Measurements from ENCODE around the gene ADGRA1. TPM values are rescaled to one million over a fixed set of nuclear protein-coding genes. Genes with fewer than 3 reads are reported as not detected.
A peak's percentile ranks its signal among the peaks of the same experiment; 100 is the strongest.

The ADGRA1 gene
- 1 to 10 TPM in 1 of 6 donors, under 1 TPM in 4, not detected in 1; 0.30 to 1.0 (median 0.39) TPM for total RNA-seq

GRCh38 chr10:133087679-133088178, at the start of gene ADGRA1:
ADGRA1 (plus strand) TSS chr10:133087924; CDS start chr10:133088910, 986 bp downstream.
- TF ChIP-seq POLR2AphosphoS5 (IDR thresholded peaks at IDR 0.05) (no peak), EP300 (IDR thresholded peaks at IDR 0.05) (no peak), POLR2A (IDR thresholded peaks at IDR 0.05) (no peak)
- TF ChIP-seq, protein P1, sequence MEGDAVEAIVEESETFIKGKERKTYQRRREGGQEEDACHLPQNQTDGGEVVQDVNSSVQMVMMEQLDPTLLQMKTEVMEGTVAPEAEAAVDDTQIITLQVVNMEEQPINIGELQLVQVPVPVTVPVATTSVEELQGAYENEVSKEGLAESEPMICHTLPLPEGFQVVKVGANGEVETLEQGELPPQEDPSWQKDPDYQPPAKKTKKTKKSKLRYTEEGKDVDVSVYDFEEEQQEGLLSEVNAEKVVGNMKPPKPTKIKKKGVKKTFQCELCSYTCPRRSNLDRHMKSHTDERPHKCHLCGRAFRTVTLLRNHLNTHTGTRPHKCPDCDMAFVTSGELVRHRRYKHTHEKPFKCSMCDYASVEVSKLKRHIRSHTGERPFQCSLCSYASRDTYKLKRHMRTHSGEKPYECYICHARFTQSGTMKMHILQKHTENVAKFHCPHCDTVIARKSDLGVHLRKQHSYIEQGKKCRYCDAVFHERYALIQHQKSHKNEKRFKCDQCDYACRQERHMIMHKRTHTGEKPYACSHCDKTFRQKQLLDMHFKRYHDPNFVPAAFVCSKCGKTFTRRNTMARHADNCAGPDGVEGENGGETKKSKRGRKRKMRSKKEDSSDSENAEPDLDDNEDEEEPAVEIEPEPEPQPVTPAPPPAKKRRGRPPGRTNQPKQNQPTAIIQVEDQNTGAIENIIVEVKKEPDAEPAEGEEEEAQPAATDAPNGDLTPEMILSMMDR (IDR thresholded peaks at IDR 0.05): no peak
- WGBS, 2 donors: 2 to 11% methylated on average over 13 to 32 of the region's 72 CpGs

GRCh38 chr10:133038036-133038823, 49.5 kb upstream of the ADGRA1 start:
- Histone ChIP-seq H3K27me3 (peaks cover 0 to 13% (median 4%) of the 10 kb centered on the region in 4 donors), H3K4me3 (no peak overlapping the region), H3K27ac (no peak overlapping the region), H3K36me3 (no peaks in the 10 kb centered on the region), H3K9me3 (no peaks in the 10 kb centered on the region), H3K4me1 (no peaks in the 10 kb centered on the region)
- ATAC-seq (ENCODE audit: low FRiP score in 2 of 2) (no peak), DNase-seq (peak in 1 of 2 donors; percentile 58)
- TF ChIP-seq POLR2A (IDR thresholded peaks at IDR 0.05) (no peak), POLR2AphosphoS5 (IDR thresholded peaks at IDR 0.05) (no peak)
- 70 to 74% methylated on average over 21 to 28 of the region's 28 CpGs for WGBS, 2 donors

More at GRCh38 chr10:133087679-133088178, at the start of gene ADGRA1:
- H3K36me3 ChIP-seq: no peaks in the 10 kb centered on the region
- H3K4me1 ChIP-seq: peaks cover 0 to 15% (median 3%) of the 10 kb centered on the region in 4 donors
- DNase-seq (peak in 1 of 2 donors; percentile 81), ATAC-seq (ENCODE audit: low FRiP score in 2 of 2) (no peak)
- H3K4me3 ChIP-seq: peak within 1 kb of the TSS in 2 of 4 donors; percentile 6 to 17
- H3K27ac ChIP-seq: no peak within 1 kb of the TSS
- no peaks in the 10 kb centered on the region for H3K9me3 ChIP-seq
- peaks cover 0 to 51% (median 19%) of the 10 kb centered on the region in 4 donors for H3K27me3 ChIP-seq

DNA sequence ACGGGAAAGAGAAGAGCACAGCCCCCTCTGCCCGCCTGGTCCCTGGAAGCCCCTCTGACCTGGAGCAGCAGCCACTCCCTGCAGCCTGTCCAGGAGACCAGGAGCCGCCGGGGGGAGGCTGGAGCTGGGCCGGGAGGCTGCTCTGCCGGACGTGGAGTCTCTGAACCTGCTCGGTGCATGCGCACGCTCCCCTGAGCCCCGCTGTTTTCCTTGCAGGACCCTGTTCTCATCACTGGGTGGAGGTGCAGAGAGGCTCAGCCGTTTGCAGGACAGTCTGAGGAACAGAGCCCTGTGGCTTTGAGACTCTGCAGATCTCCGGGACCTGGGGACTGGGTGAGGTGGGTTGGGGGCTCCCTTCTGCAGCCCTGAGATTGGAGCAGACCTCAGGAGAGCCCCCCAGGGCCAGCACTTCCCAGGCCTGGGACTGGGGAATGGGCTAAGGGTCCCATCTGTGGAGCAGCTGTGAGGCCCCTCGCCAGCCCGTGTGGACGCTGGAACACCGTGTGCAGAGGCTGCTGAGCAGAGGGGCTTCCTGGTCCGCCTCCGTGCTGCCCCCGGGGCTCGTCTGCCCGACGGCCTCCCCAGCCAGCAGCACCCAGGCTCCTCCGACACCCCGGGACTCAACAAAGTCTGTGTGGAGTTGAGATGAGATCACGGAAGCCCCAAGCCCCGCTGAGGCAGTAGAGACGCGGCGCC, 48.5 kb upstream of the ADGRA1 start:
- Histone ChIP-seq H3K9me3 (no peaks in the 10 kb centered on the region), H3K36me3 (no peaks in the 10 kb centered on the region), H3K4me1 (no peaks in the 10 kb centered on the region), H3K27me3 (peaks cover 0 to 13% (median 4%) of the 10 kb centered on the region in 4 donors), H3K27ac (no peak overlapping the region), H3K4me3 (no peak overlapping the region)
- no peak for ATAC-seq (ENCODE audit: low FRiP score in 2 of 2)
- DNase-seq: peak in 1 of 2 donors; percentile 63
- TF ChIP-seq, protein P1 (IDR thresholded peaks at IDR 0.05): no peak
- TF ChIP-seq EP300 (IDR thresholded peaks at IDR 0.05) (no peak), POLR2AphosphoS5 (IDR thresholded peaks at IDR 0.05) (no peak), POLR2A (IDR thresholded peaks at IDR 0.05) (no peak)
- WGBS, 2 donors: 47% methylated on average over 27 of the region's 30 CpGs; no CpG with 5 or more reads in 1 of the 2 donors

GRCh38 chr10:133039803-133040165, 47.9 kb upstream of the ADGRA1 start:
- no peaks in the 10 kb centered on the region for H3K4me1 ChIP-seq
- H3K36me3 ChIP-seq: no peaks in the 10 kb centered on the region
- no peak for ATAC-seq (ENCODE audit: low FRiP score in 2 of 2)
- H3K4me3 ChIP-seq: no peak overlapping the region
- peaks cover 0 to 13% (median 4%) of the 10 kb centered on the region in 4 donors for H3K27me3 ChIP-seq
- H3K27ac ChIP-seq: no peak overlapping the region
- no peaks in the 10 kb centered on the region for H3K9me3 ChIP-seq
- DNase-seq: peak in 1 of 2 donors; percentile 63
- TF ChIP-seq POLR2AphosphoS5 (IDR thresholded peaks at IDR 0.05) (no peak), POLR2A (IDR thresholded peaks at IDR 0.05) (no peak), EP300 (IDR thresholded peaks at IDR 0.05) (no peak)
- TF ChIP-seq, protein P1 (IDR thresholded peaks at IDR 0.05): no peak
- WGBS, 2 donors: 50 to 72% methylated on average over 2 to 15 of the region's 15 CpGs

DNA sequence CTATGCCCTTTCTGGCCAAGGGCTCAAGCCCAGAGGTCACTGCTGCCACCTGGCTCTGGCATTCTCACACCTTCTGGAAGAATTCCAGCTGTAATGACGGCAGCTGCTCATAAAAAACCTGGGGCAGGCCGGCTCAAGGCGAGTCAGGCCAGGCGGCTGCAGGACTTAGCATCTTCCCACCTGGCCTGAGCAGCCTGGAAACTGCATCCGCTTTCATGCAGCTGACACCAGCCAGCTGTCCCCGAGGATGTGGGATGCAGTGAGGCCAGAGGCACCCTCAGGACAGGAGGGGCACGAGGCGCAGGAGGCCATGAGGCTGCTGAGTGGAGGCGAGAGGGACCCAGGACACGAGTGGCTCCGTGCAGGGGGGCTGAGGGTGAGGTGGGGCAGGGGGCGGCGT, 47.5 kb upstream of the ADGRA1 start:
- TF ChIP-seq, protein P1 (IDR thresholded peaks at IDR 0.05): no peak
- TF ChIP-seq POLR2AphosphoS5 (IDR thresholded peaks at IDR 0.05) (no peak), EP300 (IDR thresholded peaks at IDR 0.05) (no peak), POLR2A (IDR thresholded peaks at IDR 0.05) (no peak)
- H3K27ac ChIP-seq: no peak overlapping the region
- 55 to 87% methylated on average over 3 to 9 of the region's 13 CpGs for WGBS, 2 donors
- H3K36me3 ChIP-seq: no peaks in the 10 kb centered on the region
- H3K9me3 ChIP-seq: no peaks in the 10 kb centered on the region
- ATAC-seq (ENCODE audit: low FRiP score in 2 of 2) (no peak), DNase-seq (peak in 1 of 2 donors; percentile 43)
- H3K4me3 ChIP-seq: no peak overlapping the region
- peaks cover 0 to 13% (median 4%) of the 10 kb centered on the region in 4 donors for H3K27me3 ChIP-seq
- H3K4me1 ChIP-seq: no peaks in the 10 kb centered on the region
